ENCODE results near the gene TRERF1. TPM values are rescaled to one million over a fixed set of nuclear protein-coding genes. Genes with fewer than 3 reads are reported as not detected.
A peak's percentile ranks its signal among the peaks of the same experiment; 100 is the strongest.

The TRERF1 gene
- total RNA-seq, 1 donor from 2014 or later: 0.86 TPM

DNA sequence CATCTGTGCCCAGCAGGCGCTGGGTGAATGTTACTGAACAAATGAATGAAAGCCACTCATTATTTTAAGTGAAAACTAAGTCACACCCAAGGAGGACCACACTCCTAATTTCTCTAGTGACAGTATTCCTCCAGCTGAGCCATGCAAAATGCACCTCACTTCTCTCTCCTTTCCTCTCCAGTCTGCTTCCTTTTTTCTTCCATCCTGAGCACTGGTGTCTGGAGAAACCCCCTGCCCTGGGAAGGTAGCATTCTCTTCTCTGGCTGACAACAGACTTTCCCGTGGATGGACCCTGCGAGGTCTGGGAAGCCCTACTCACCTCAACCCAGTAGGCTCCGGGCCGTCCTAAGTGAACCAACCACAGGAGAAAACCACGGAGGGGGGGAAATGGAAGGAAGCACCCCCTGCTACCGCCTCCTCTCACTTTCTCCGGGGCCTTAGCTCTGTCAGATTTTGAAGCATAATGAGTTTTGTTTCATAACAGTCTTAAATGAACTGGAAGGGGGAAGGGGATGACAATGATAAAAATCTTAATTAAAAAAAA is 22.6 kb downstream of the TRERF1 start:
- no peak for DNase-seq (ENCODE audit: low spot score)

DNA sequence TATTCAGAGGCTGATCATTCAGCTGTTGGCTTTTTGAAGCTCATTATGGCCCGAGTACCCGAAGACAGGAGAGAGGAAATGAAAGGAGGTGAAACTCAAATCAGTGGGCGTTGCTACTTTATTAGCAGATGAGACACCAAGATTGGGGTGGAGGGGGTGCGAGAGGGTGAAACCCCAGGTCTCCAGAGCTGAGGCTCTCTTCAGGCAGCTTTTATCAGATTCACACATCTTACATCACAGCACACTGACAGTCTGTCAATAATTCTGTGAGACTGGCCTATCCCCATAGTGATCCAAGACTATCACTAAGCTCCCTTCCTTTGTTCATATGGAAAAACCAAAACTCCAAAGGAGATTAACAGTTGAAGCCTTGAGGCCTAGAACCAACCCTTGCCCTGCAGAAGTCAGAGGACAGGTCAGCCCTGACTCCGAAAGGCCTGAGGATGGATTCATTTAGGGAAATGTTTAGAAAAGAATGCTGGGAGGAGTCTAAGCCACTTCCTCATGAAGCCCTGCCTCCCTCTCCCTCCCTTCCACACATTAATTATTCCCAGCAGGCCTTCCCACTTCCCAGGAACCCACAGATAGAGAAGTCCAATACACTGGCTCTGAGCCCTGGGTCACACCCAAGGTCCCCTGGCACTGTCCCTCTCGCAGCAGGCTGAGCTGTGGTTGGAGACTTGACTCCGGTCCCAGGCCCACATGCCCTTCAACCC is 23.2 kb downstream of the TRERF1 start:
- intact Hi-C loops (cut with DNase I): no loop called here
- peak; percentile 81 for DNase-seq (ENCODE audit: low spot score)

More for the DNA sequence above, 22.6 kb downstream of the TRERF1 start:
- intact Hi-C loops (cut with DNase I): no loop called here

DNA sequence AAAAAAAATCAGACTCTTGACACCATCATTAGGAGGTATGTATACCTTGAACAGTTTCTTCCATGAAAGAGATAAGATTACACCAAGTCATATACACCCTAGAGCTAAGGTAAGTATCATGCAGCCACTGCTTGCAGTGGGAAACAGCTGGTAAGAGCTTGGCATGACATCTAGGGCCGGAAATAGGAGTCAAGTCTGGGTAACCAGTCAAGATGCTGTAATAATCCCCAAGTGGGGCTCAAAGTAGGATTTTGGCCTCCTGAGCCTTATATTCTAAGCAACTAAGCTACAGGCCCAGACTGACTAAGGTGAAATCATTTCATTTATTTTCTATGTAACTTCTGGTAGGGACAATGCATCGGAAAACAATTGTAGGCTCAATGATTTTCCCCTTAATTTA is 23.9 kb downstream of the TRERF1 start:
- intact Hi-C loops (cut with DNase I): no loop called here
- no peak for DNase-seq (ENCODE audit: low spot score)

DNA sequence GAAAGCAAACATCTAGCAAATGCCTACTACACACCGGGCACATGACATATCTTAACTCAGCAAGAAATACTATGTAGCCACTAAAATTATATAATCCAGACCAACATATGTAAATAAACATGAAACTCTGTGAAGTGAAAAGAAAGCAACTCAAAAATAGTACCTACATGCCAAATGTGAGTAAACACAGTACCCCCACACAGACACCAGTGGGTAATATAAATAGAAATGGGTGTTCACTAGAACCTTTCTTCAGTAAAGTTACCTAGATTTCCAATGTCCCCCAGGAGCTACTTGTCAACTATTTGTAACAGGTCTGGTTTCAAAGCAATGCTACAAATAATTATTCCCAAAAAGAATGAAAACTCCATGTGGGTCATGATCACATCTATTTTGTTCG is 25.5 kb downstream of the TRERF1 start:
- intact Hi-C loops (cut with DNase I): no loop called here
- DNase-seq (ENCODE audit: low spot score): no peak

DNA sequence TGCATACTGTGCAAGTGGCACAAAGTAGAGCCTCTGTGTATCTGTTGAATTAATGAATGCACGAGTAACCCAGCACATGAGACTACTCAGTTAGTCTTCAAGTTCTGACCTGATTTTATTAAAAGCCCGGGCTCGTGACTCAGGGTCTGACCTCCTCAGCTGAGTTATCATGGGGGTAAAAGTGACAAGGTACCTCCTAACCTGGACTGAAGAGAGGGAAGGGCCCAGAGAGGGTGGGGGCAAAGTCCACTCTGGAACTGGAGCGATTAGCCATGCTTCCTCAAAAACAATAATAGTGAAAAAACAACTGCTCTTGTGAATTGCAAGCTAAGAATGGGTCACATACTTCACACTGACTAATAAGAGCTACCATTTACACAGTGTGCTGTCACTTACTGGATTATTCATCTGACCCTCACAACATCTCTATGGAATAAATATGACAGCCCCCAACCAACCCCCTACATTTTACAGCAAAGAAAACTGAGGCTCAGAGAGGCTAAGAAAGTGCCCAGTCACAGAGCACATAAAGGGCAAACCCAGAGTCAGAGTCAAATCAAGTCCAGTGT is 26.7 kb downstream of the TRERF1 start:
- intact Hi-C loops (cut with DNase I): no loop called here

DNA sequence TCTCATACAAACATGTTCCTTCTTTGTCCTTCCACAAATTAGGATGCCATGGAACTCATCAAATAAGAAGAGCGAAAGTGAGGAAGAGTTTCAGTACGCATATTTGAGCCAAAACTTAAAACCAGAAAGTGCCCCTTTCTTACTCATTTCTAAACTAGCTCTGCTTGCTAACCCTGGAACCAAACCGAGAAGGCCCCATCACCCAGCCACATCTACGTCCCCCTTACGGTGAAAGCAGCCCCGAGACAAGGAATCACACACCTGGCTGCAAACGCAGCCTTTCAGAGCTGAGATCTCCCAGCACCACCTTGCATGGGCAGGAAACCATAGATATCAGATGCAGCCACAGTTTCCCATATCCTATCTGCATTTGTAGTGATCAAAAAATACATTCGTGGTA is 28.5 kb downstream of the TRERF1 start:
- intact Hi-C loops (cut with DNase I): no loop called here
- no peak for DNase-seq (ENCODE audit: low spot score)

More for the DNA sequence above, 26.7 kb downstream of the TRERF1 start:
- DNase-seq (ENCODE audit: low spot score): no peak

DNA sequence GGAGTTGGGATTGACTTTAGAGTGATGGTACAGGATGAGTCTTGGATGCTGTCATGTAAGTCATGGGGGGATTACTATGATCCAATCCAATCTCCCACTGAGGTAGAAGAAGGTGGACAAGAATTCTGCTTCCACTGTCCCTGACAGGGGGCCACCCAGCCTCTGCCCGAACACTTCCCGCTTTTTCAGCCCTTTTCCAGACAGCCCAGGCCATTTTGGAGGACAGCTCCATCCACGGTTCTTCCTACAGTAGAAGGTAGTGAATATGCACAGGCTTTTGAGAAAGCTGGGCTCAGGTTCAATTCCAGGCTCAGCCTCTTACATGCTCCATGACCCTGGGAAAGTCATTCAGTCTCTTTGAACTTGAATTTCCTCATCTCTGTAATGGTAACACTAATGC is 31.0 kb downstream of the TRERF1 start:
- DNase-seq (ENCODE audit: low spot score): no peak

DNA sequence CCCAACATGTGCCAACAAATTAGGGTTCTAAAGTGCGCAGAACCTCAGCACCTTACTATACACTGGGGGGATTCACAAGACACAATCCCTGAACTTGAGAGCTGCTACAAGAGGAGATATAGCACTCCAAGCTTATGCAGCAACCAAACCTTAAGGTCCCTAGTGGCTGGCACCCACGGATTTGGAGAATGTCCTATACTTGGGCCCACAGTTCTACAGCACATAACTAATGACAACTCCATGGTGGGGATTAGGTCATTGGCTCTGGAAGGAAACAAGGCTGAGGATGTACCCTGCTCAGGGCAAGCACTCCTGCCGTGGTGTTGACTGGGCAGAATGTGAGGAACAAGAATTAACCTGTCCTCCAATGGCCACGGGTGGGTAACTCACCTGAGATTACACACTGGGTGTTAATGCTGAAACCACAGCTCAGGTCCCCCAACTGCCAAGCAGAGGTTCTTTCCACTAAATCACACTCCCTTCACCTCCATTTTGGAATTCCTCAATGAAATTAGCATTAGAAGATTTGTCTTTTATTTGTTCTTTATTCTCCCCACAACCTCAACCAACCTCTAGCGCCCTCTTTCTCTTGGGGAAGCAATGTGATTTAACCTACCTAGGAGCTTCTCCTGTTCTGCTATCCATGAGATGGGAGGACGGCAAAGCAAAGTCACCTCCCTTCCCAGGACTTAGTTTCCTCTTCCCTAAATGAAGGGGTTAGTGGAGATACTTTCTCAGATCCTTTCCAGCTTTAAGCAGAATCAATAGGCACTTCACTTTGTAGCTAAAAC is 32.0 kb downstream of the TRERF1 start:
- DNase-seq (ENCODE audit: low spot score): no peak
- intact Hi-C loops (cut with DNase I): no loop called here

More for the DNA sequence above, 31.0 kb downstream of the TRERF1 start:
- intact Hi-C loops (cut with DNase I): no loop called here

DNA sequence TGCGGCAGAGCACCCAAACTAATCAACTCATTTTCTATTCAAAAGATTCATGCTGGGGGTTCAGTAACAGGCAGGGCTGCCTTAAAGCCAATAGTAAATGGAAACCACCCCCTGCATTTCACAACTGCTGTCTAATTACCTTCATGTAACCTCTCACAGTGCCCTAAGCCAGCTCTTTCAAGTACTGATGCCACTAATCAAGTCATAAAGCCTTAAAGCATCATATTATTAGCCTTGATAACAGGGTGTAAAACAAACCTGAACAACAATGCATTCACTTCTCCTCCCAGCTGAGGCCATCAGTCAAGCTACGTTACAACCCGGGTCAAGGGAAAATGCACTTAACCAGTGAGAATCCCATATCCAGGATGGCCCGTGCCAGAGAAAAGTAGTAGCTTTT is 33.0 kb downstream of the TRERF1 start:
- DNase-seq (ENCODE audit: low spot score): no peak
- intact Hi-C loops (cut with DNase I): no loop called here

DNA sequence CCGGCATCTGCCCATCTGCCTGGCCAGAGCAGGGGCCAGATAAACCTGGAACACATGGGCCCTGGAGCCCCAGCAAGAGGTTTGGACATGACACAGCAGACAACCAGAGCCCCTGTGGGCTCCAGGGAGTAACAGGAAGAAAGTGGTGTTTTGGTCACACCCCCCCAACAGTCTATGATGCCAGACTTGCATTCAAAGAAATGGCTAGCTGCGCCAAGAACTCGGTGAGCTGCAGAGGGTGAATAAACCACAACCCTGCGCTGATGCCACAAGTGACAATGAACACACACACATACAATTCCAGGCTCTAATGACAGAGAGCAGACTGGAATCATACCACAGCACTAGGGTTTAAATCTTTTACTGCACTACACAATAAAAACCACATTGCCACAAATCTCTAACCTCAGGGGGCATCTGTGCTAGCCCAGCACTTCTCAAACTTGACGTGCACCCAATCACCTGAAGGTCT is 34.0 kb downstream of the TRERF1 start:
- DNase-seq (ENCODE audit: low spot score): no peak
- intact Hi-C loops (cut with DNase I): no loop called here

DNA sequence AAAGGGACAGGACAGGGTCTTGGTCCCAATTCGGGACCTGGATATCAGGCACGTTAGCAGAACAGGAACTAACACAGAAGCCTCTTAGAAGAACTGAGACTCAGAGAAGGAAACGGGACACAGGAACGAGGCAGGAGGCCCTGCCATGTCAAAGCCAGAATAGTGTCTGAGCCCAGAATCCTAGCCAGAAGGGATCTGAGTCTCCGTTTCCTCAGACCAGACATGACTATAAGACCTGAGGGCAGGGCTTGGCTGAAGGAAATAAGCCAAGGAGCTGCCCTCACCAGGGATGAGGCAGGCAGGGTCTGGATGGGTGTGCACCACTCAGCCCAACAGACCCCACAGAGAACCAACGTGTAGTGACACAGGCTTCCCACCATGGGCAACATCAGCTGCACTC is 40.3 kb downstream of the TRERF1 start:
- no peak for DNase-seq (ENCODE audit: low spot score)
- intact Hi-C loops (cut with DNase I): no loop called here

DNA sequence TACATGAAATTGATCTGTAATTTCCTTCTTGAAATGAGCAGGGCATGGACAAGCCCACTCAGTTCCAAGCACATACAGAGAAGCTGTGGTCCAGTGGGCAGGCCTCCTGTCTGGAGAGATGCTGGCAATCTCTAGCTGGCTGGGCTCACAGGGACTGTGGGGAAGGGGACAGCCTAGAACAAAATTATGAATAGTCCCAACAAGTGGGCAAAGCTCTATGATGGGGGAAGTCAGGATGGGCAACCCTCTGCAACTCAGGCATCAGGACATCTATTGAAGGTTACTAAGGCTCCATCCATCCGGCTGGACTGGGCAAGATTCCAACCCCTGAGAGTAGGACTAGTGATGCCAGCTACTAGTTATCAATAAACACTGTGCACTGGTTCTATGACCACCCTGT is 40.9 kb downstream of the TRERF1 start:
- intact Hi-C loops (cut with DNase I): no loop called here
- DNase-seq (ENCODE audit: low spot score): no peak

DNA sequence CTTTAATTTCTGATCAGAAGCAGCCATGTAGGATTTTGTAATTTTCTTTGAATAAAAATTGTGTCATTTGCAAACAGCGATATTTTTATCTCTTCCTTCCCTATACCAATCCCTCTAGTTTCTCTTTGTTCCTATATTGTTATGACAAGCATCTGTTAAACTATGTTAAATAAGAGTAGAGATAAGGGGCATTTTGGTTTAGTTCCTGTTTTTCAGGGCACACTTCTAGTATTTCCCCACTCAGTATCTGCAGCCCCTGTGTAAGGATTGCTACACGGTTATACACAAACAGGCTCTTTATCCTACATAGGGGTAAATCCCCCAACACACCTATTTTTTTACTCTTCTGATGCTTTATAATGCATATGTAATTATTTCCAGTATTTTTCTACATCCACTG is 42.1 kb downstream of the TRERF1 start:
- intact Hi-C loops (cut with DNase I): no loop called here
- no peak for DNase-seq (ENCODE audit: low spot score)

DNA sequence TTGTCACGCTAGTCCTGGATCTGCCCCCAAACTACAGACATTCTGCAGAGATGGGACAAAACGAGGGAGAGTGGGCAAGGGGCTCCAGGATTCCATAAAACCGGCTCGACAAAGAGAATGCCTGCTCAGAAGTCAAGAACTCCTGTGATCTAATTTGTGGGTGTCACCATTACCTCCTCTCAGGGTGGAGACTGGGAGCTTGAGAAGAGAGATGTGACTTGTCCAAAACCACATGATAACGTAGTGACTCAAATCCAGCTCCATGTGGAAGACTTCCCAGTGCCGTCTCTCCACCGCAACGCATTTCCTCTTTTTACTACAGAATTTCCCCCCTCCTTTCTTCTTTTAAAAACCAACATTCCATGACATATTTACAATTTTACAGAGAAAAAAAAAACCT is 44.3 kb downstream of the TRERF1 start:
- no peak for DNase-seq (ENCODE audit: low spot score)
- intact Hi-C loops (cut with DNase I): no loop called here

DNA sequence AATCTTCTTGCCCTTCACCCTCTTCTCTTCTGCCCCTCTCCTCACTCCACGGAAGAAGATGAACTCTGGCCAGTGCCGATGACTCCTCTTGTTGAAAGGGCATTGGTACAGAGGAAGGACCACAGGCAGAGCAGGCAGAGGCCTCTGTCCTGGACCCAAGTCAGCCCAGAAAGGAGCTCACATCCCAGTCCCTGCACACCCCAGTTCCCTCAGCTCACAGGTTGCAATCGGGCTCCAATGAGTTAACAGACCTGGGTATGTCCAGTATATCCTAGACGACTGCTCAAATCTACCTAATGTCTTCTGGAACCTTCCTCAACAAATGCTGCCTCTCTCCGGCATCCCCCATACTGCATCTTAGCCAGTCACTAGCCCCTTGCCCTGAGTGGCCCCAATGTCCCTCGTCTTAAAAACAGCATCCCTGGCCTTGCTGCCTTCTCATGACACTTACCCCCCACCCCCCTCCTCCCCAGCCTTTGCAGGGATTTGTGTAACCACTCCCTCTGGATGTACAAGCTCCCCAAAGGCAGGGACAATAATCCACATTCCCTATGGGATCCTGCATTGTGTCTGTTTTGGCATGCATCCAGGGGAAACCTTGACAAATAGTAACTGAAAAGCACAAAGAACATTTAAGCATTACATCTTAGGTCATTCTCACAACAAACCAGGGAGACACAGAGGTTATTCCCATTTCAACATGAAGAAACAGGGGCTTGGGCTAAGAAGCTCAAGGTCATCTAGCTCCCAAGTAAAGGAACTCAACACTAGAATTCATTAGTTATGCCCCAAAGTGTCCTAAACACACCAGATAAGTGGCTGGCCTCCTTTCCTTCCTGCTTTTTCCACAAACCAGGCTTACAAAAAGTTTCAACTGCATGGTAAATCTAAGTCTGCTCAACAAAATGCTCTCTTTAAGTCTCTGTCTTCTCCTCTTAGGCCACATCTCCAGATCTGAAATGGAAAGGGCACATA is 45.1 kb downstream of the TRERF1 start:
- intact Hi-C loops (cut with DNase I): no loop called here
- DNase-seq (ENCODE audit: low spot score): no peak

DNA sequence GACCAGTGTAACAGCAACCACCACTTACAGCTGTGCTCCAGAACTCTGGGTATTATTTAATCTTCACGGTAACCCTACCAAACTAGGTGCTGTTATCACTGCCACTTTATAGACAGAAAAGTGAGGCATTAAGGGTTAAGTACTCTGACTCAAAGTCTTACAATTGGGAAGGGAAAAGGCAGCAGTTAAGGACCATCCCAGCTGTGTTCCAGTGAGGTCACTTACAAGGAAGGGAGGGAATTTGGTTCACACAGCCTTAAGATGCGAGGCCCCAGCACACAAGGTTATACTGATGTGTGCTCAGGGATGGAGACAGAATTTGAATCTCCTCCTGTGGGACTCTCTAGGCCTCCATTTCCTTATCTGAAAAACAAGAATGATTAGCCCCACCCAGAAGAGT is 46.7 kb downstream of the TRERF1 start:
- DNase-seq (ENCODE audit: low spot score): no peak
- intact Hi-C loops (cut with DNase I): no loop called here

DNA sequence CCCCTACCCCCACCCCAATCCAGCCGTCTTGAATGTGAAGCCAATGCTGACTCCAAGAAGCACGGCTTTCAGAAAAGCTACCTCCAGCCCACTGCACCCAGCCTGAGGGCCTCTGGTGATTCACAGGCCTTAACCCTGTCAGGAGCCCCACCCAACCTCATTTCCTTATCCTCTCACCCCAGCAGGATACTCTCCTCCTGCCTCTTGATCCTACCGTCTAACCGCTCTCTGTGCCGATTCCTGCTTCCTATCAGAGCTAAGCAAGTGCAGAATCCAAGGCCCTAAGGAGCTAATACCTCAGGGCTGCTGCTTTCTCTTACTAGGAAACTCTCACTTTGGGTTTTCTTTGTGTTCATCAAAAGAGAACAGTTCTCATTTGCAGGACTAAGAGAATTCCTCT is 47.2 kb downstream of the TRERF1 start:
- intact Hi-C loops (cut with DNase I): no loop called here

DNA sequence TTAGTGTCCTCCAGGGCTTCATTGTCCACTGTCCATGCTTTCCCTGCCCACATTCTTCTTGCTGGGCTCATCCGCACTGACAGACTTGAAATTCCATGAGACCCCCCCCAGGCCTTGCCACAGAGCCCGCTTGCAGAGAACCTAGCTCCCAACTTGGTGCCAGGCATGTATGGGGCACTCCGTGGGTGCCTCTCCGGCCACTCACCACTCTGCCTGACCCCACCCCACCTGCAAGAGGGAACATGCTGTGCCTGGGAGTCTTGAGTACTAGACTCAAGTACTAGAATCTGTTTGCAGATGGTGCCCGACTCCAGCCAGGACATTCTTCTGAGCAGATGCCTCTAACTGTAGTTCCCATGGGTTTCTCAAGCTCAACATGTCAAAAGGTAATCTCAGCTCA is 47.9 kb downstream of the TRERF1 start:
- DNase-seq (ENCODE audit: low spot score): no peak
- intact Hi-C loops (cut with DNase I): no loop called here

More for the DNA sequence above, 47.2 kb downstream of the TRERF1 start:
- DNase-seq (ENCODE audit: low spot score): no peak

DNA sequence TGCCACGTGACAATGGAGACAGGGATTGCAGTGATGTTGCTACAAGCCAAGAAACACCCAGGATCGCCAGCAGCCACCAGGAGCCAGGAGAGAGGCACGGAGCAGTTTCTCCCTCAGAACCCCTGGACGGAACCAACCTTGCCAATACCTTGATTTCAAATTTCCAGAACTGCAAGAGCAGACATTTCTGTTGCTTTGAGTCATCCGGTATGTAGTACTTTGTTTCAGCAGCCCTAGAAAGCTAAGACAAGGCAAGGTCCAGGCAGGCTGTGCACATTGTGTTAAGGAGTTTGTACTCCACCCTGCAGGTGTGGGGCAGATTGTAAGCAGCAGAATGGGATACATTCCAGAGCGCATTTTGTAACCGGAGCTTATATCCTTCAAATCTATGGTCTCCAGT is 48.3 kb downstream of the TRERF1 start:
- no peak for DNase-seq (ENCODE audit: low spot score)

More for the DNA sequence above, 48.3 kb downstream of the TRERF1 start:
- intact Hi-C loops (cut with DNase I): no loop called here
